Measurements from ENCODE around the gene GBF1.

GRCh38 chr10:102222797-102223196, 22.5 kb upstream of the GBF1 start:
- no peak for TF ChIP-seq CTCF (IDR thresholded peaks at IDR 0.05)
- no peak for TF ChIP-seq POLR2A (IDR thresholded peaks at IDR 0.05)

All from thyroid gland (tissue), 4 donors.